ENCODE data around the gene PRPF18. TPM values are rescaled to one million over a fixed set of nuclear protein-coding genes. Genes with fewer than 3 reads are reported as not detected.

The PRPF18 gene
- polyA plus RNA-seq, 2 of the 4 experiments (the other 2 are of a cell fraction) = 22.3 to 39.6 TPM

GRCh38 chr10:13634207-13634606, 47.4 kb downstream of the PRPF18 start:
- H3K4me2 ChIP-seq = no peak overlapping the region
- no peak overlapping the region for H3K4me3 ChIP-seq
- ATAC-seq = no peak
- TF ChIP-seq E2F6 (IDR thresholded peaks at IDR 0.05; ENCODE audit: borderline replicate concordance, low read depth) = no peak
- TF ChIP-seq TFCP2L1 (CRISPR knock-in tag; IDR thresholded peaks at IDR 0.05) = no peak
- TF ChIP-seq PBX3 (IDR thresholded peaks at IDR 0.05) = no peak
- TF ChIP-seq HOXB5 (CRISPR knock-in tag; IDR thresholded peaks at IDR 0.05) = no peak
- TF ChIP-seq RAD21 (conservative IDR thresholded peaks at IDR 0.05 in 1 of 2, IDR thresholded peaks at IDR 0.05 in 1 of 2) = no peak
- TF ChIP-seq HEYL (CRISPR knock-in tag; IDR thresholded peaks at IDR 0.05) = no peak
- no peak for TF ChIP-seq ZFP36 (IDR thresholded peaks at IDR 0.05; ENCODE audit: borderline replicate concordance, partially characterized antibody)
- no peak for TF ChIP-seq TP53 (CRISPR knock-in tag; IDR thresholded peaks at IDR 0.05)
- TF ChIP-seq HOXA7 (CRISPR knock-in tag; IDR thresholded peaks at IDR 0.05) = no peak
- no peak for TF ChIP-seq NPAS2 (CRISPR knock-in tag; IDR thresholded peaks at IDR 0.05; ENCODE audit: borderline replicate concordance)
- TF ChIP-seq CTCF (IDR thresholded peaks at IDR 0.05) = no peak
- no peak for TF ChIP-seq ZSCAN20 (CRISPR knock-in tag; IDR thresholded peaks at IDR 0.05)
- no peak for TF ChIP-seq BHLHE40 (IDR thresholded peaks at IDR 0.05; ENCODE audit: low read depth, low read length)
- TF ChIP-seq MAZ (IDR thresholded peaks at IDR 0.05; ENCODE audit: borderline replicate concordance, low read depth, low read length) = no peak
- no peak for TF ChIP-seq KDM1A (IDR thresholded peaks at IDR 0.05; ENCODE audit: low read depth)
- no peak for TF ChIP-seq CBX8 (IDR thresholded peaks at IDR 0.05)
- no peak for TF ChIP-seq CHD2 (IDR thresholded peaks at IDR 0.05; ENCODE audit: low read length, partially characterized antibody)
- TF ChIP-seq JUN (IDR thresholded peaks at IDR 0.05) = no peak
- no peak for TF ChIP-seq ELK1 (IDR thresholded peaks at IDR 0.05; ENCODE audit: low read depth, low read length)
- no peak for TF ChIP-seq RFX5 (IDR thresholded peaks at IDR 0.05)
- peaks cover 9% of the 10 kb centered on the region; the same call in 2 of the 3 replicates for H3K4me1 ChIP-seq
- H3K9me3 ChIP-seq = no peaks in the 10 kb centered on the region
- ChIA-PET CTCF (interaction anchor here (0.6 to 1.1 kb wide), 4 partner anchors 13 to 262 kb away, joined by 3 read pairs; no protein-coding TSS in a partner anchor), POLR2A (no interaction called here)
- no peak for DNase-seq (ENCODE audit: low read depth in 1 of 2, low spot score in 1 of 2)
- H3K27ac ChIP-seq = no peak overlapping the region
- 98% methylated on average over 6 of the region's 6 CpGs for WGBS (ENCODE audit: missing lambda C conversion rate)
- no peak for FAIRE-seq

GRCh38 chr10:13636776-13637175, 50.0 kb downstream of the PRPF18 start:
- FAIRE-seq (no peak), DNase-seq (ENCODE audit: low read depth in 1 of 2, low spot score in 1 of 2) (no peak), ATAC-seq (no peak)
- ChIA-PET CTCF (interaction anchor here (0.6 kb wide), 1 partner anchor 15 kb away, joined by 3 read pairs; no protein-coding TSS in a partner anchor), POLR2A (no interaction called here)
- H3K4me2 ChIP-seq = peak overlapping the region; percentile 21; the same call in 1 of the 3 replicates
- H3K4me3 ChIP-seq = no peak overlapping the region
- H3K27ac ChIP-seq = no peak overlapping the region
- 89% methylated on average over 4 of the region's 4 CpGs for WGBS (ENCODE audit: missing lambda C conversion rate)
- H3K9me3 ChIP-seq = peaks cover 7% of the 10 kb centered on the region; the same call in 2 of the 3 replicates
- TF ChIP-seq MAZ (IDR thresholded peaks at IDR 0.05; ENCODE audit: borderline replicate concordance, low read depth, low read length) = no peak
- TF ChIP-seq HOXA7 (CRISPR knock-in tag; IDR thresholded peaks at IDR 0.05) = no peak
- TF ChIP-seq JUN (IDR thresholded peaks at IDR 0.05) = no peak
- TF ChIP-seq RAD21 (conservative IDR thresholded peaks at IDR 0.05 in 1 of 2, IDR thresholded peaks at IDR 0.05 in 1 of 2) = no peak
- no peak for TF ChIP-seq EHF (CRISPR knock-in tag; IDR thresholded peaks at IDR 0.05)
- no peak for TF ChIP-seq HES2 (IDR thresholded peaks at IDR 0.05)
- TF ChIP-seq NPAS2 (CRISPR knock-in tag; IDR thresholded peaks at IDR 0.05; ENCODE audit: borderline replicate concordance) = no peak
- TF ChIP-seq E2F6 (IDR thresholded peaks at IDR 0.05; ENCODE audit: borderline replicate concordance, low read depth) = no peak
- TF ChIP-seq GATA3 (IDR thresholded peaks at IDR 0.05; ENCODE audit: borderline replicate concordance) = no peak
- no peak for TF ChIP-seq HDAC2 (IDR thresholded peaks at IDR 0.05)
- no peak for TF ChIP-seq NFE2L2 (conservative IDR thresholded peaks at IDR 0.05; ENCODE audit: low read length)
- no peak for TF ChIP-seq BHLHE40 (IDR thresholded peaks at IDR 0.05; ENCODE audit: low read depth, low read length)
- no peak for TF ChIP-seq MAFK (IDR thresholded peaks at IDR 0.05; ENCODE audit: partially characterized antibody)
- no peak for TF ChIP-seq TP53 (CRISPR knock-in tag; IDR thresholded peaks at IDR 0.05)
- TF ChIP-seq ATOH8 (CRISPR knock-in tag; IDR thresholded peaks at IDR 0.05; ENCODE audit: low read depth) = no peak
- TF ChIP-seq HOXB13 (CRISPR knock-in tag; IDR thresholded peaks at IDR 0.05; ENCODE audit: low read depth) = no peak
- peaks cover 9% of the 10 kb centered on the region; the same call in 2 of the 3 replicates for H3K4me1 ChIP-seq

Measured in A549 (cell line).